ENCODE measurements around the gene CALCR.

DNA sequence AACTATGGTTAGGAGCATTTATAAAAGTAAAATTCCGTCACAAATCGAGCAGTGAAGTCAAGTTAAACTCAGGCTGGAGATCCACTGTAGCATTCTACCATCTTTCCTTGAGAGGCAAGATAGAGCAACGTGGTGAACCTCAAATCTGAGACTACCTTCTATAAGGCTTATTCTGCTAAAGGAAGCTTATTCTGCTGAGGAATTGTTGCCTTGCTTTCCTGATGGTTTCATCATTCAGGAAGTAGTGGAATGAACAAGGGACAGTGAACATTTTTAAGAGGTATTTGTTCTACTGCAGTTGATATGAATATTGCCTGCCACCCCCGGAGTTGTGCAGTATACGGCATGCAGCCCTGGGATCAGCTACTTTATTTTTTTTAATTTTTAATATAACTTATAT lies 171.6 kb downstream of the CALCR start:
- TF ChIP-seq, protein P1, sequence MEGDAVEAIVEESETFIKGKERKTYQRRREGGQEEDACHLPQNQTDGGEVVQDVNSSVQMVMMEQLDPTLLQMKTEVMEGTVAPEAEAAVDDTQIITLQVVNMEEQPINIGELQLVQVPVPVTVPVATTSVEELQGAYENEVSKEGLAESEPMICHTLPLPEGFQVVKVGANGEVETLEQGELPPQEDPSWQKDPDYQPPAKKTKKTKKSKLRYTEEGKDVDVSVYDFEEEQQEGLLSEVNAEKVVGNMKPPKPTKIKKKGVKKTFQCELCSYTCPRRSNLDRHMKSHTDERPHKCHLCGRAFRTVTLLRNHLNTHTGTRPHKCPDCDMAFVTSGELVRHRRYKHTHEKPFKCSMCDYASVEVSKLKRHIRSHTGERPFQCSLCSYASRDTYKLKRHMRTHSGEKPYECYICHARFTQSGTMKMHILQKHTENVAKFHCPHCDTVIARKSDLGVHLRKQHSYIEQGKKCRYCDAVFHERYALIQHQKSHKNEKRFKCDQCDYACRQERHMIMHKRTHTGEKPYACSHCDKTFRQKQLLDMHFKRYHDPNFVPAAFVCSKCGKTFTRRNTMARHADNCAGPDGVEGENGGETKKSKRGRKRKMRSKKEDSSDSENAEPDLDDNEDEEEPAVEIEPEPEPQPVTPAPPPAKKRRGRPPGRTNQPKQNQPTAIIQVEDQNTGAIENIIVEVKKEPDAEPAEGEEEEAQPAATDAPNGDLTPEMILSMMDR (IDR thresholded peaks at IDR 0.05): no peak
- TF ChIP-seq POLR2AphosphoS5 (IDR thresholded peaks at IDR 0.05): no peak

Measured in breast epithelium (tissue), 3 donors.